MM.1S (cell line): ENCODE measurements around the gene FAM117A.

Experiments used
- DNase-seq: peaks from one replicate; pipeline ENCODE4 v3.0.0-alpha.2; 2015
- H2AFZ ChIP-seq: fragments of 300-600 bp; sonication (generic); 2 replicates; pipeline ENCODE4 v1.6.0; 2016; ENCODE audit warnings: antibody characterized with exemption, low read length
- H3F3A ChIP-seq: fragments of 300-600 bp; sonication (generic); 2 replicates; pipeline ENCODE4 v1.6.1; 2016; ENCODE audit warnings: mild to moderate bottlenecking, antibody characterized with exemption, low read length, moderate library complexity, mixed read lengths; ENCODE audit not compliant: insufficient read depth
- H3K27ac ChIP-seq: fragments of 300-600 bp; sonication (generic); 2 replicates; pipeline ENCODE4 v1.5.1; 2016; ENCODE audit warnings: mild to moderate bottlenecking, low read length
- H3K27me3 ChIP-seq: fragments of 300-600 bp; sonication (generic); replicated peaks from 2 replicates; pipeline ENCODE4 v1.6.0; 2016; ENCODE audit warnings: low read length; ENCODE audit not compliant: insufficient read depth
- H3K36me3 ChIP-seq: fragments of 300-600 bp; sonication (generic); replicated peaks from 2 replicates; pipeline ENCODE4 v1.6.1; 2016; ENCODE audit warnings: mild to moderate bottlenecking, low read length, mixed read lengths; ENCODE audit not compliant: insufficient read depth
- H3K4me1 ChIP-seq: fragments of 300-600 bp; sonication (generic); 2 replicates; pipeline ENCODE4 v1.6.1; 2016; ENCODE audit warnings: low read length, mixed read lengths
- H3K4me2 ChIP-seq: fragments of 300-600 bp; sonication (generic); 2 replicates; pipeline ENCODE4 v1.6.0; 2016; ENCODE audit warnings: low read depth, low read length
- H3K4me3 ChIP-seq: fragments of 300-600 bp; sonication (generic); 2 replicates; pipeline ENCODE4 v1.5.1; 2016; ENCODE audit warnings: low read length, mixed read lengths
- H3K79me2 ChIP-seq: fragments of 300-600 bp; sonication (generic); 2 replicates; pipeline ENCODE4 v1.6.1; 2016; ENCODE audit warnings: mixed run types, low read length, mixed read lengths
- H3K9ac ChIP-seq: fragments of 300-600 bp; sonication (generic); 2 replicates; pipeline ENCODE4 v1.6.1; 2016; ENCODE audit warnings: low read length, mixed read lengths
- H3K9me2 ChIP-seq: fragments of 300-600 bp; sonication (generic); replicated peaks from 2 replicates; pipeline ENCODE4 v1.6.1; 2016; ENCODE audit warnings: mild to moderate bottlenecking, low read length, mixed read lengths; ENCODE audit not compliant: insufficient read depth
- H3K9me3 ChIP-seq: fragments of 300-600 bp; sonication (generic); replicated peaks from 2 replicates; pipeline ENCODE4 v1.6.1; 2016; ENCODE audit warnings: mild to moderate bottlenecking, low read length, mixed read lengths; ENCODE audit not compliant: insufficient read depth
- H4K20me1 ChIP-seq: fragments of 300-600 bp; sonication (generic); 2 replicates; pipeline ENCODE4 v1.6.1; 2016; ENCODE audit warnings: mild to moderate bottlenecking, low read length, moderate library complexity, mixed read lengths; ENCODE audit not compliant: insufficient read depth
- EZH2 ChIP-seq: fragments of 300-600 bp; sonication (generic); optimal IDR thresholded peaks from 2 replicates; pipeline ENCODE3; 2017; ENCODE audit warnings: low read depth, mild to moderate bottlenecking, antibody characterized with exemption, low read length, mixed read lengths
- EZH2phosphoT487 ChIP-seq: fragments of 300-600 bp; sonication (generic); IDR thresholded peaks from 2 replicates; pipeline ENCODE4 v1.6.1; 2018; ENCODE audit warnings: antibody characterized with exemption, low read length
- TF ChIP-seq, protein P1 (sequence below): fragments of 300-600 bp; sonication (generic); IDR thresholded peaks from 2 replicates; pipeline ENCODE4 v1.5.1; 2016; ENCODE audit warnings: antibody characterized with exemption, low read length, mixed read lengths

The FAM117A gene

DNA sequence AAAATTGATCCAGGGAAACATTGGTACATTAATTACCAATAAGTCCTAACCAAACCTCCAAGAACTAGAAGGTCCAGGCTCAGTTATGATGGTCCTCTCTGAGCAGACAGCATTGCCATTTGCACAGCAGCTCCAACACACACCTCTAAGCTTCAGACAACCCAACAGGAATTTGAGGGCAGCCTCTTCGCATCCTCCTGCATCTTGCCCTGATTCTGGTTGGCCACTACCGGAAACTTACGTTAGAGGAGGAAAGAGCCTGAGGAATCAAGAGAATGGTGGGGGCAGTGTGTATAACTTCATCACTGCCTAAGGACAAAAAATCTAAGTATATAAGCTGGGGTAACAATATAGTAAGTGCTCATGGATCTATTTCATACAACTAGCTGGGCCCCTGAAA lies 15.7 kb downstream of the FAM117A start:
- peak overlapping the region; percentile 96 for H3K27ac ChIP-seq
- H3K27me3 ChIP-seq = no peaks in the 10 kb centered on the region
- TF ChIP-seq, protein P1, sequence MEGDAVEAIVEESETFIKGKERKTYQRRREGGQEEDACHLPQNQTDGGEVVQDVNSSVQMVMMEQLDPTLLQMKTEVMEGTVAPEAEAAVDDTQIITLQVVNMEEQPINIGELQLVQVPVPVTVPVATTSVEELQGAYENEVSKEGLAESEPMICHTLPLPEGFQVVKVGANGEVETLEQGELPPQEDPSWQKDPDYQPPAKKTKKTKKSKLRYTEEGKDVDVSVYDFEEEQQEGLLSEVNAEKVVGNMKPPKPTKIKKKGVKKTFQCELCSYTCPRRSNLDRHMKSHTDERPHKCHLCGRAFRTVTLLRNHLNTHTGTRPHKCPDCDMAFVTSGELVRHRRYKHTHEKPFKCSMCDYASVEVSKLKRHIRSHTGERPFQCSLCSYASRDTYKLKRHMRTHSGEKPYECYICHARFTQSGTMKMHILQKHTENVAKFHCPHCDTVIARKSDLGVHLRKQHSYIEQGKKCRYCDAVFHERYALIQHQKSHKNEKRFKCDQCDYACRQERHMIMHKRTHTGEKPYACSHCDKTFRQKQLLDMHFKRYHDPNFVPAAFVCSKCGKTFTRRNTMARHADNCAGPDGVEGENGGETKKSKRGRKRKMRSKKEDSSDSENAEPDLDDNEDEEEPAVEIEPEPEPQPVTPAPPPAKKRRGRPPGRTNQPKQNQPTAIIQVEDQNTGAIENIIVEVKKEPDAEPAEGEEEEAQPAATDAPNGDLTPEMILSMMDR = no peak
- TF ChIP-seq EZH2phosphoT487 (no peak), EZH2 (no peak)
- no peak overlapping the region for H2AFZ ChIP-seq
- H4K20me1 ChIP-seq = no peaks in the 10 kb centered on the region
- H3K4me2 ChIP-seq = peak overlapping the region; percentile 92
- peaks cover 80% of the 10 kb centered on the region for H3K79me2 ChIP-seq
- H3K36me3 ChIP-seq = no peaks in the 10 kb centered on the region; the same call in 1 of the 2 replicates
- H3K9me2 ChIP-seq = no peaks in the 10 kb centered on the region
- H3F3A ChIP-seq = peaks cover 44% of the 10 kb centered on the region
- H3K4me3 ChIP-seq = peak overlapping the region; percentile 72; the same call in 1 of the 2 replicates
- DNase-seq = peak; percentile 31
- peak overlapping the region; percentile 89; the same call in 1 of the 2 replicates for H3K9ac ChIP-seq
- H3K4me1 ChIP-seq = peaks cover 40% of the 10 kb centered on the region
- H3K9me3 ChIP-seq = no peaks in the 10 kb centered on the region

DNA sequence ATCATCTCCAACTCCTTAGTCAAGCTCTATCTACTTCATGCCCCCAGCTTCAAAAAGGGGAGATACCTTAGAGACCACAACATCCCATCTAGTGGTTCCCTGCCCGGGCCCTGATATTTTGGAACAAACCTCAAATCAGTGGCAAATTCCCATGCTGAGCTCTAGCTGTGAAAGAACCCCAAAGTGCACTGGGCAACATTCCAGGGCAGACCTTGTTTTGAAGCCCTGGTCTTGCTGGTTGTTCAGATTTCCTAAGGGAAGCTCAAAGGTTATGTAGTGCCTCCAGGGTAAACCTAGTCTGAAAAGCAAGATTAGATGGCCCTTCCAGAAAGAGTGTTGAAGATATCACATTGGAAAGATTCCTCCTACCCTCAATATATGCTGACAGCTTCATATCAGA lies 16.3 kb downstream of the FAM117A start:
- Histone ChIP-seq H3K4me2 (peak overlapping the region; percentile 92), H3K27ac (peak overlapping the region; percentile 96), H3K4me3 (peak overlapping the region; percentile 72), H4K20me1 (no peaks in the 10 kb centered on the region), H3K9me3 (no peaks in the 10 kb centered on the region), H3K27me3 (no peaks in the 10 kb centered on the region), H3K4me1 (peaks cover 46% of the 10 kb centered on the region), H3K36me3 (no peaks in the 10 kb centered on the region; the same call in 1 of the 2 replicates), H3F3A (peaks cover 50% of the 10 kb centered on the region), H3K9ac (peak overlapping the region; percentile 89), H2AFZ (no peak overlapping the region), H3K9me2 (no peaks in the 10 kb centered on the region), H3K79me2 (peaks cover 80% of the 10 kb centered on the region)
- TF ChIP-seq EZH2phosphoT487 = no peak
- DNase-seq = no peak

DNA sequence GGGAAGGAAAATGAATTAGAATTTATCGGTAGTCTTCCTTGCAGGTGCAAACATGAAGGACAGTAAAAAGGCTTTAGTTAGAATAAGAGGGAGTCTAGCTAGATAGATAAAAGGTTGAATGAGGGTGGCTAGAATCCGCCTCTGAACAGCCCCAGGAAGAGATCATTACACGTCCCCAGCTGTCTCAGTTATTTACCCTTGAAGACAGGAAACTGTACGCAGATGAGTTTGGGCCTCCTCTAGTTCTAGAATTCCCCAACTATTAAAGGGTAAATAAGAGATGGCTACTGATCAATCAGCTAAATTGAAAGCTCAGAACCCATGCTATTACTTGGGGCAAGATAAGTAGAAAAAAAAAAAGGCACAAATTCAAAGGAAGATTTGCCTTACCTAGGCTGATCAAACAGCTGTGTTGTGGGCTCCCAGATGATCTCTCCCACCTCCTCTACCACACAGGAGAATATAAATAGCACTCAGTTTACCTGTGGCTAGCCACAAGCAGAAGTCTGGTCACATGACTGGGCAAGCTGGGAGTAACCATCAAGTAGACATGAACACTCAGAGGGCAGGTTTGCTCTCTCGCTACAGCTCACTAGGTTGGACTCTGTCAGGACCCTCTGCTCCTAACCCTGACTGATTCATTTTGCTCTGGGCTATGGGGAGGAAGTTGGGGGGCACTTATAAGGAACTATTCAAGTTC lies 17.0 kb downstream of the FAM117A start:
- H3K4me1 ChIP-seq = peaks cover 53% of the 10 kb centered on the region

More for the DNA sequence above, 17.0 kb downstream of the FAM117A start:
- Histone ChIP-seq H3K9ac (peak overlapping the region; percentile 89), H3K4me3 (peak overlapping the region; percentile 72), H3F3A (peaks cover 57% of the 10 kb centered on the region), H3K27me3 (no peaks in the 10 kb centered on the region), H2AFZ (no peak overlapping the region), H3K9me2 (no peaks in the 10 kb centered on the region), H3K79me2 (peaks cover 80% of the 10 kb centered on the region), H3K4me2 (peak overlapping the region; percentile 92), H3K36me3 (no peaks in the 10 kb centered on the region; the same call in 1 of the 2 replicates), H3K27ac (peak overlapping the region; percentile 96), H3K9me3 (no peaks in the 10 kb centered on the region), H4K20me1 (no peaks in the 10 kb centered on the region)
- TF ChIP-seq EZH2 (no peak), EZH2phosphoT487 (no peak)
- TF ChIP-seq, protein P1 = no peak
- DNase-seq = peak; percentile 92
